ENCODE results near the gene BTD. TPM values are rescaled to one million over a fixed set of nuclear protein-coding genes. Genes with fewer than 3 reads are reported as not detected.

BTD gene
- total RNA-seq, 1 experiment from 2014 or later, result 15.6 TPM

- no peak overlapping the region for H3K4me2 ChIP-seq
- ChIA-PET POLR2A (ENCODE audit: unreplicated experiment) (no interaction called here), CTCF (interaction anchor here (0.7 kb wide), 1 partner anchor 350 kb away, joined by 4 read pairs; no protein-coding TSS in a partner anchor)
- 0 out of 2 replicates have a peak, but pooled peaks cover 3% of the 10 kb centered on the region for H3K36me3 ChIP-seq (ENCODE audit: low read depth)
- H3K9me3 ChIP-seq (ENCODE audit: insufficient read depth, low read depth), result no peaks in the 10 kb centered on the region
- DNase-seq, result no peak
- no TSS peak for BruUV-seq (replicated peaks)
- H3K4me1 ChIP-seq (replicated peaks; ENCODE audit: insufficient read depth), result 0 out of 2 replicates have a peak, but pooled peaks cover 3% of the 10 kb centered on the region
- 0 out of 2 replicates have a peak, but pooled peaks cover 7% of the 10 kb centered on the region for H3F3A ChIP-seq (ENCODE audit: insufficient read depth, low read depth)
- H3K9me2 ChIP-seq (ENCODE audit: insufficient read depth), result no peaks in the 10 kb centered on the region
- no peaks in the 10 kb centered on the region for H3K79me2 ChIP-seq (ENCODE audit: low read depth)
- intact Hi-C loops (cut with micrococcal nuclease; ENCODE audit: unreplicated experiment), result loop anchor here (5.0 kb wide), 3 partner anchors 289 to 449 kb away; no protein-coding TSS in a partner anchor
- H3K27ac ChIP-seq, result no peak overlapping the region
- no peaks in the 10 kb centered on the region for H4K20me1 ChIP-seq (ENCODE audit: insufficient read depth)
- TF ChIP-seq CTCF (conservative IDR thresholded peaks at IDR 0.05), result no peak
- no peak for TF ChIP-seq EZH2 (IDR thresholded peaks at IDR 0.05; ENCODE audit: low read depth)
- H3K27me3 ChIP-seq (ENCODE audit: insufficient read depth, low read depth), result no peaks in the 10 kb centered on the region
- no peak overlapping the region for H2AFZ ChIP-seq
- H3K4me3 ChIP-seq, result no peak overlapping the region
Observed at GRCh38 chr3:15556512-15556911, 45.0 kb upstream of the BTD start.

DNA sequence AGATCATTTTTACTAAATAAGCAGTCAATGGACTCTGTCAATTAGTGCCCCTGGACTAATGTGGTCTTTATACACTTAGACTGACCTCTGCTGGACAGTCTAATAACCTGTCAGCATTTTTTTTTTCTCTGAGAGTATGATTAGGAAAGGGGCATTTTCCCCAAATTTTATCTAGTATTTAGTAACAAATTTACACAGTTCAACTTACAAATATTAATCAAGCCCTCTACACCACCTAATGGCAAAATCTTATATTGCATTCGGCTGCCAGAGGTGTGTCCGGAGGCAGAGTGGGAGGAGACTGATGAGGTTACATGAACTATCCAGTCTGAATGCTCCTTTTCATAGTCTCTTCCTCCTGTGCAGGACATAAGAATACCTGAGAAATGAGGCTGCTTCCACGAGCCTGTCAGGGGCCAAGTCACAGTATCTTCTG lies 44.0 kb upstream of the BTD start:
- no peaks in the 10 kb centered on the region for H3K79me2 ChIP-seq (ENCODE audit: low read depth)
- no peaks in the 10 kb centered on the region for H3K9me3 ChIP-seq (ENCODE audit: insufficient read depth, low read depth)
- H3K36me3 ChIP-seq (ENCODE audit: low read depth), result 0 out of 2 replicates have a peak, but pooled peaks cover 3% of the 10 kb centered on the region
- H3K9me2 ChIP-seq (ENCODE audit: insufficient read depth), result no peaks in the 10 kb centered on the region
- TF ChIP-seq EZH2 (IDR thresholded peaks at IDR 0.05; ENCODE audit: low read depth) (no peak), CTCF (conservative IDR thresholded peaks at IDR 0.05) (peak; percentile 85)
- H3K4me1 ChIP-seq (replicated peaks; ENCODE audit: insufficient read depth), result 0 out of 2 replicates have a peak, but pooled peaks cover 3% of the 10 kb centered on the region
- ChIA-PET POLR2A (ENCODE audit: unreplicated experiment) (no interaction called here), CTCF (no interaction called here)
- H3K4me2 ChIP-seq, result peak overlapping the region; percentile 34
- no peak overlapping the region for H3K4me3 ChIP-seq
- peak; percentile 70 to 77 for DNase-seq
- no TSS peak for BruUV-seq (replicated peaks)
- H2AFZ ChIP-seq, result no peak overlapping the region
- intact Hi-C loops (cut with micrococcal nuclease; ENCODE audit: unreplicated experiment), result loop anchor here (1.0 to 5.0 kb wide), 4 partner anchors 290 to 450 kb away; no protein-coding TSS in a partner anchor
- no peaks in the 10 kb centered on the region for H3K27me3 ChIP-seq (ENCODE audit: insufficient read depth, low read depth)
- H3F3A ChIP-seq (ENCODE audit: insufficient read depth, low read depth), result 0 out of 2 replicates have a peak, but pooled peaks cover 7% of the 10 kb centered on the region
- no peak overlapping the region for H3K27ac ChIP-seq
- no peaks in the 10 kb centered on the region for H4K20me1 ChIP-seq (ENCODE audit: insufficient read depth)

GRCh38 chr3:15558581-15558980 lies 43.0 kb upstream of the BTD start:
- no peak for TF ChIP-seq EZH2 (IDR thresholded peaks at IDR 0.05; ENCODE audit: low read depth)
- no peak for TF ChIP-seq CTCF (conservative IDR thresholded peaks at IDR 0.05)
- CTCF ChIA-PET, result interaction anchor here (0.6 kb wide), 1 partner anchor 248 kb away, joined by 4 read pairs; no protein-coding TSS in a partner anchor
- H3K79me2 ChIP-seq (ENCODE audit: low read depth), result no peaks in the 10 kb centered on the region
- 0 out of 2 replicates have a peak, but pooled peaks cover 3% of the 10 kb centered on the region for H3K4me1 ChIP-seq (replicated peaks; ENCODE audit: insufficient read depth)
- intact Hi-C loops (cut with micrococcal nuclease; ENCODE audit: unreplicated experiment), result loop anchor here (5.0 kb wide), 3 partner anchors 291 to 451 kb away; no protein-coding TSS in a partner anchor
- POLR2A ChIA-PET (ENCODE audit: unreplicated experiment), result no interaction called here
- H3K27me3 ChIP-seq (ENCODE audit: insufficient read depth, low read depth), result no peaks in the 10 kb centered on the region
- H3F3A ChIP-seq (ENCODE audit: insufficient read depth, low read depth), result 0 out of 2 replicates have a peak, but pooled peaks cover 7% of the 10 kb centered on the region
- BruUV-seq (replicated peaks), result no TSS peak
- 0 out of 2 replicates have a peak, but pooled peaks cover 3% of the 10 kb centered on the region for H3K36me3 ChIP-seq (ENCODE audit: low read depth)
- no peak overlapping the region for H2AFZ ChIP-seq
- H3K4me2 ChIP-seq, result no peak overlapping the region
- no peak overlapping the region for H3K4me3 ChIP-seq
- no peaks in the 10 kb centered on the region for H3K9me3 ChIP-seq (ENCODE audit: insufficient read depth, low read depth)
- no peaks in the 10 kb centered on the region for H4K20me1 ChIP-seq (ENCODE audit: insufficient read depth)
- no peak for DNase-seq
- H3K27ac ChIP-seq, result no peak overlapping the region
- H3K9me2 ChIP-seq (ENCODE audit: insufficient read depth), result no peaks in the 10 kb centered on the region
